CD14-positive monocyte (primary cell): ENCODE data around the gene DAZAP1. TPM values are rescaled to one million over a fixed set of nuclear protein-coding genes. Genes with fewer than 3 reads are reported as not detected.

Source experiments
- DNase-seq, 3 donors: peaks; one replicate each; pipeline ENCODE4 v3.0.0-alpha.2; 2011 to 2022
- H2AFZ ChIP-seq: 2 replicates; pipeline ENCODE4 v1.6.0; 2012; ENCODE audit warnings: mild to moderate bottlenecking, low read depth, low read length, inconsistent platforms; ENCODE audit not compliant: insufficient read depth, poor library complexity, severe bottlenecking
- H3K27ac ChIP-seq, 2 donors: 1 replicate in 1 of 2; 2 replicates in 1 of 2; pipeline ENCODE4 v1.5.1; 2012 to 2013; ENCODE audit warnings: low read length in 2 of 2, control low read depth in 1 of 2, inconsistent platforms in 1 of 2, low read depth in 1 of 2, mild to moderate bottlenecking in 1 of 2
- H3K27me3 ChIP-seq, 2 donors: one replicate each; pipeline versions ENCODE4 v1.6.0 to v1.6.1; 2011 to 2013; ENCODE audit warnings: low read length in 2 of 2; ENCODE audit not compliant: control insufficient read depth in 2 of 2, insufficient read depth in 2 of 2
- H3K36me3 ChIP-seq, 2 donors: replicated peaks in 1 of 2; 1 replicate in 1 of 2; 2 replicates in 1 of 2; pipeline versions ENCODE4 v1.5.1 to v1.6.1; 2012 to 2013; ENCODE audit warnings: low read length in 2 of 2, control low read depth in 1 of 2, inconsistent platforms in 1 of 2, mild to moderate bottlenecking in 1 of 2; ENCODE audit not compliant: insufficient read depth in 2 of 2, control insufficient read depth in 1 of 2
- H3K4me1 ChIP-seq, 2 donors: 1 replicate in 1 of 2; 2 replicates in 1 of 2; pipeline versions ENCODE4 v1.5.1 to v1.6.1; 2012 to 2013; ENCODE audit warnings: low read length in 2 of 2, control low read depth in 1 of 2, inconsistent platforms in 1 of 2, mild to moderate bottlenecking in 1 of 2, moderate library complexity in 1 of 2; ENCODE audit not compliant: insufficient read depth in 2 of 2, control insufficient read depth in 1 of 2
- H3K4me2 ChIP-seq: replicated peaks from 2 replicates; pipeline ENCODE3; 2012; ENCODE audit warnings: low read length, moderate library complexity, mild to moderate bottlenecking; ENCODE audit not compliant: poor library complexity, severe bottlenecking; ENCODE audit errors: extremely low read depth
- H3K4me3 ChIP-seq, 3 experiments: fragments of 200-600 bp in 1 of 3; sonication (generic) in 1 of 3; replicated peaks in 1 of 3; 1 replicate in 2 of 3; 2 replicates in 1 of 3; pipeline ENCODE4 v1.5.1; 2011 to 2013; ENCODE audit warnings: low read length in 3 of 3, mild to moderate bottlenecking in 3 of 3, control low read depth in 2 of 3, low read depth in 2 of 3, inconsistent platforms in 1 of 3, moderate library complexity in 1 of 3
- H3K79me2 ChIP-seq: 2 replicates; pipeline ENCODE4 v1.6.0; 2012; ENCODE audit warnings: mild to moderate bottlenecking, control low read depth, inconsistent platforms, low read length, moderate library complexity; ENCODE audit not compliant: insufficient read depth
- H3K9ac ChIP-seq: 2 replicates; pipeline ENCODE4 v1.6.0; 2017; ENCODE audit warnings: low read length, mild to moderate bottlenecking; ENCODE audit not compliant: insufficient read depth, poor library complexity, severe bottlenecking
- H3K9me3 ChIP-seq, 2 donors: replicated peaks in 1 of 2; 1 replicate in 1 of 2; 2 replicates in 1 of 2; pipeline versions ENCODE4 v1.5.1 to v1.6.1; 2012 to 2013; ENCODE audit warnings: low read length in 2 of 2, control low read depth in 1 of 2; ENCODE audit not compliant: control insufficient read depth in 1 of 2, insufficient read depth in 1 of 2
- H4K20me1 ChIP-seq: 2 replicates; pipeline ENCODE4 v1.6.0; 2012; ENCODE audit warnings: mild to moderate bottlenecking, low read length, control low read depth, moderate library complexity; ENCODE audit not compliant: insufficient read depth
- H3K27ac Mint-ChIP-seq, 7 donors: one replicate each; pipeline ENCODE4 v1.8.0; 2020; ENCODE audit warnings: mild to moderate bottlenecking in 7 of 7, mixed read lengths in 7 of 7, moderate library complexity in 6 of 7, inconsistent platforms in 2 of 7
- H3K27me3 Mint-ChIP-seq, 3 donors: one replicate each; pipeline ENCODE4 v1.8.0; 2021 to 2022; ENCODE audit warnings: low read depth in 3 of 3, mild to moderate bottlenecking in 3 of 3, mixed read lengths in 3 of 3, moderate library complexity in 3 of 3, inconsistent platforms in 1 of 3
- H3K36me3 Mint-ChIP-seq, 2 donors: one replicate each; pipeline ENCODE4 v1.8.0; 2020; ENCODE audit warnings: mixed read lengths in 2 of 2, inconsistent platforms in 1 of 2, mild to moderate bottlenecking in 1 of 2
- H3K4me1 Mint-ChIP-seq: one replicate; pipeline ENCODE4 v1.8.0; 2020; ENCODE audit warnings: mild to moderate bottlenecking, mixed read lengths
- H3K4me3 Mint-ChIP-seq, 2 donors: one replicate each; pipeline ENCODE4 v1.8.0; 2020; ENCODE audit warnings: mild to moderate bottlenecking in 2 of 2, mixed read lengths in 2 of 2, moderate library complexity in 1 of 2
- H3K9me3 Mint-ChIP-seq, 7 donors: one replicate each; pipeline ENCODE4 v1.8.0; 2020 to 2022; ENCODE audit warnings: mixed read lengths in 7 of 7, mild to moderate bottlenecking in 6 of 7, moderate library complexity in 6 of 7, inconsistent platforms in 2 of 7
- CTCF ChIP-seq: fragments of 200-600 bp; IDR thresholded peaks from one replicate; pipeline ENCODE4 v1.8.0; 2022; ENCODE audit warnings: antibody characterized with exemption, mild to moderate bottlenecking
- WGBS: methylation state at CpG from one replicate; pipeline ENCODE4 v1.1.5; 2013; ENCODE audit warnings: missing lambda C conversion rate; ENCODE audit not compliant: insufficient coverage; 5-methylcytosine and 5-hydroxymethylcytosine counted together
- intact Hi-C, 2 donors: fragments of 100-400 bp; cut with micrococcal nuclease; formaldehyde crosslinking; loops; one replicate each; pipeline versions ENCODE4 v1.15.0 to v1.15.1; 2023
- polyA plus RNA-seq, 3 donors: library from polyadenylated mRNA; depleted of rRNA in 1 of 3; unstranded in 2 of 3; stranded (reverse) in 1 of 3; fragments of 300-500 nt in 2 of 3; fragments of >200 nt in 1 of 3; fragmentation: Illumina TruSeq in 2 of 3; gene quantifications; 1 replicate in 2 of 3; 2 replicates in 1 of 3; pipeline ENCODE4 v1.2.3, GENCODE V29; 2012 to 2021

DAZAP1 gene
- polyA plus RNA-seq, 3 donors = 3.3 to 57.1 (median 4.2) TPM

- peak overlapping the region; percentile 46 to 92 (median 85) for H3K27ac Mint-ChIP-seq
- Histone ChIP-seq H3K4me1 (peaks cover 32 to 39% of the 10 kb centered on the region in 2 donors), H3K27ac (peak overlapping the region; percentile 64 to 81), H4K20me1 (peaks cover 61% of the 10 kb centered on the region), H3K4me2 (peak overlapping the region; percentile 93), H3K36me3 (peaks cover 17 to 21% of the 10 kb centered on the region in 2 donors), H3K27me3 (no peaks in the 10 kb centered on the region), H3K9me3 (no peaks in the 10 kb centered on the region), H3K9ac (peak overlapping the region; percentile 94), H3K4me3 (peak overlapping the region; percentile 87 to 92 (median 90)), H3K79me2 (peaks cover 68% of the 10 kb centered on the region), H2AFZ (no peak overlapping the region)
- H3K4me1 Mint-ChIP-seq = peaks cover 47% of the 10 kb centered on the region
- H3K4me3 Mint-ChIP-seq = peak overlapping the region; percentile 91 to 95
- no peak for DNase-seq
- peaks cover 9 to 30% of the 10 kb centered on the region in 2 donors for H3K36me3 Mint-ChIP-seq
- peaks cover 0 to 3% (median 2%) of the 10 kb centered on the region in 3 donors for H3K27me3 Mint-ChIP-seq
- TF ChIP-seq CTCF = no peak
- intact Hi-C loops = no loop called here
- 83% methylated on average over 30 of the region's 33 CpGs for WGBS
- H3K9me3 Mint-ChIP-seq = no peaks in the 10 kb centered on the region
Measured at GRCh38 chr19:1409204-1410005, 2.0 kb downstream of the DAZAP1 start.

DNA sequence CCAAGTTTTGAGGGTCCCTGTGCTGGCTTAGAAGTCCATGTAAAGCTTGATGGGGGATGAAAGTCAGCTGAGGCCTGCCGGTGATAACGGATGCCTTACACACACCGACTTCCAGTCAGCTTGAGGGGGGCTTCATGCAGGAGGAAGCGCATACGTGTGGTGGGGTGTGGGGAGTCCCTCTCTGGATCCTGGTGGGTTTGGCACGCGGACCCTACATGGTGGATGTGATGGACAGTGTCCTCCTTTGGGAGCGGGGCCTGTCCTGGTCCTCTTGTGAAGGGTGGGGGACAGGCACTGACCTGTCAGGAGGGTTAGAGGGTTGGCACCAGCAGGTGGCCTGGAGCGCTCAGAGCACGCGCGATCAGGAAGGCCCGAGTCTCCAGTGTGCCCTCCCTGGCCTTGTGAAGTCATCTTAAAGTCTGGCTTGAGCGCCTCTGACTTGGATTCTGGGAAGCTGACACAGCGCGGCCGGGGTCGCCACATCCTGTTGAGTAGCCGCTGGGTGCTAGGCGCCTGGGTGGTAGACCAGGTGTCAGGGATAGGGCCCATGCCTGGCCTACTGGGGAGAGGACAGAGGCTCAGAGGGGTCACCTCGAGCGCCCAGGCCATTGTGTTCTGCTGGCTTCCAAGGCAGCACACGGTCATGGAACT, 2.9 kb downstream of the DAZAP1 start:
- Mint-ChIP-seq H3K9me3 (no peaks in the 10 kb centered on the region), H3K4me3 (no peak overlapping the region), H3K36me3 (peaks cover 9 to 30% of the 10 kb centered on the region in 2 donors), H3K27ac (peak overlapping the region in 6 of 7 donors; percentile 50 to 65 (median 61)), H3K4me1 (peaks cover 49% of the 10 kb centered on the region), H3K27me3 (peaks cover 0 to 2% (median 1%) of the 10 kb centered on the region in 3 donors)
- H3K27ac ChIP-seq = peak overlapping the region in 1 of 2 donors; percentile 81
- peaks cover 68% of the 10 kb centered on the region for H4K20me1 ChIP-seq
- H3K4me3 ChIP-seq = peak overlapping the region in 1 of 3 experiments; percentile 87
- H3K79me2 ChIP-seq = peaks cover 76% of the 10 kb centered on the region
- 79% methylated on average over 18 of the region's 23 CpGs for WGBS
- H3K27me3 ChIP-seq = no peaks in the 10 kb centered on the region
- H2AFZ ChIP-seq = no peak overlapping the region
- intact Hi-C loops = no loop called here
- H3K4me1 ChIP-seq = peaks cover 36 to 42% of the 10 kb centered on the region in 2 donors
- no peak for TF ChIP-seq CTCF
- peak overlapping the region; percentile 15 for H3K9ac ChIP-seq
- peak overlapping the region; percentile 93 for H3K4me2 ChIP-seq
- no peaks in the 10 kb centered on the region for H3K9me3 ChIP-seq
- DNase-seq = no peak
- H3K36me3 ChIP-seq = peaks cover 17 to 21% of the 10 kb centered on the region in 2 donors
